Sigmoid colon (tissue), 7 donors: Measurements from ENCODE around the gene APBB2. TPM values are rescaled to one million over a fixed set of nuclear protein-coding genes. Genes with fewer than 3 reads are reported as not detected.

Experiments
- DNase-seq: peaks from one replicate; pipeline ENCODE4 v3.0.0-alpha.2; 2019
- H3K27ac ChIP-seq, 4 donors: fragments of 200-600 bp; sonication (generic); one replicate each; pipeline ENCODE4 v1.5.1; 2016 to 2019; ENCODE audit warnings: mild to moderate bottlenecking in 1 of 4
- H3K27me3 ChIP-seq, 3 donors: fragments of 200-600 bp; sonication (generic); one replicate each; pipeline ENCODE4 v1.5.1; 2019; ENCODE audit warnings: mild to moderate bottlenecking in 1 of 3
- H3K36me3 ChIP-seq, 4 donors: fragments of 200-600 bp; sonication (generic); one replicate each; pipeline ENCODE4 v1.5.1; 2016 to 2019
- H3K4me1 ChIP-seq, 4 donors: fragments of 200-600 bp; sonication (generic); one replicate each; pipeline ENCODE4 v1.5.1; 2017 to 2019
- H3K4me3 ChIP-seq, 4 donors: fragments of 200-600 bp; sonication (generic); one replicate each; pipeline ENCODE4 v1.5.1; 2017 to 2019; ENCODE audit warnings: mild to moderate bottlenecking in 2 of 4, moderate library complexity in 1 of 4
- H3K9me3 ChIP-seq, 4 donors: fragments of 200-600 bp in 3 of 4; sonication (generic) in 3 of 4; one replicate each; pipeline versions ENCODE4 v1.5.1 to v1.6.1; 2013 to 2019
- CTCF ChIP-seq, 4 experiments: fragments of 450-650 bp in 3 of 4; fragments of 200-600 bp in 1 of 4; IDR thresholded peaks; one replicate each; pipeline ENCODE4 v1.5.1; 2016 to 2019; ENCODE audit warnings: antibody characterized with exemption in 4 of 4, mild to moderate bottlenecking in 3 of 4, moderate library complexity in 2 of 4
- EP300 ChIP-seq, 4 donors: sonication (generic); formaldehyde crosslinking; IDR thresholded peaks; one replicate each; pipeline ENCODE4 v1.6.1; 2017; ENCODE audit warnings: antibody characterized with exemption in 4 of 4
- POLR2A ChIP-seq, 2 donors: fragments of 450-650 bp; IDR thresholded peaks; one replicate each; pipeline ENCODE4 v1.6.1; 2016; ENCODE audit warnings: antibody characterized with exemption in 2 of 2, mild to moderate bottlenecking in 2 of 2, moderate library complexity in 2 of 2
- POLR2AphosphoS5 ChIP-seq, 4 donors: sonication (generic); formaldehyde crosslinking; IDR thresholded peaks; one replicate each; pipeline ENCODE4 v1.6.1; 2017; ENCODE audit warnings: antibody characterized with exemption in 4 of 4
- WGBS, 2 donors: extraction: QIAGEN DNeasy Blood & Tissue Kit; methylation state at CpG; one replicate each; pipeline ENCODE4 v1.1.7; 2013; 5-methylcytosine and 5-hydroxymethylcytosine counted together
- intact Hi-C: fragments of 100-400 bp; cut with DNase I; formaldehyde crosslinking; loops from one replicate; pipeline ENCODE4 v1.15.1; 2023
- polyA plus RNA-seq, 3 donors: library from polyadenylated mRNA; stranded (reverse); fragments of 200-250 nt; gene quantifications; one replicate each; pipeline ENCODE4 v1.2.3, GENCODE V29; 2013
- small RNA-seq, 3 donors: library from RNA; depleted of rRNA; stranded (forward); fragments of <200 nt; gene quantifications; one replicate each; pipeline ENCODE3, GENCODE V24; 2016
- total RNA-seq, 4 donors: library from RNA; depleted of rRNA; stranded (reverse); fragments of >200 nt; gene quantifications; one replicate each; pipeline ENCODE4 v1.1.0, GENCODE V29; 2016
- donor health status: healthy with polysubstance abuse.
- donor health status: Bipolar disorder and iron deficiency.
- donor health status: healthy.

Gene APBB2
- total and polyA plus RNA-seq, 7 donors, result 7.8 to 108 (median 69.1) TPM

- DNase-seq, result no peak
- no peaks in the 10 kb centered on the region for H3K27me3 ChIP-seq
- no peak overlapping the region for H3K4me3 ChIP-seq
- TF ChIP-seq CTCF (IDR thresholded peaks at IDR 0.05) (no peak), EP300 (IDR thresholded peaks at IDR 0.05) (no peak), POLR2A (IDR thresholded peaks at IDR 0.05) (no peak), POLR2AphosphoS5 (IDR thresholded peaks at IDR 0.05) (no peak)
- no peak overlapping the region for H3K27ac ChIP-seq
- no peaks in the 10 kb centered on the region for H3K4me1 ChIP-seq
- intact Hi-C loops, result no loop called here
- no peaks in the 10 kb centered on the region for H3K36me3 ChIP-seq
- H3K9me3 ChIP-seq, result no peaks in the 10 kb centered on the region
- WGBS, 2 donors, result 55 to 85% methylated on average over 3 of the region's 3 CpGs
These were observed 451.1 kb downstream of the APBB2 start for GRCh38 chr4:40763228-40763716.

Small RNA genes within 50 kb of the gene (small RNA-seq; reads per million reads assigned to genes)
- 0 reads per million in 3 donors for gene RF00019
- gene RNA5SP160, result 0 reads per million in 3 donors
- 0 reads per million in 3 donors for gene RNU6-1195P
- gene RNU6-836P, result 0 reads per million in 3 donors

Other genes with a start within 250 kb of the APBB2 start
- gene UCHL1, start 42.4 kb upstream of the APBB2 start, total RNA-seq, result 100 to 1,000 TPM in 3 of 4 donors, 10 to 100 TPM in 1; 91.3 to 247 (median 142) TPM
- gene UCHL1, start 42.4 kb upstream of the APBB2 start, polyA plus RNA-seq, result 10 to 100 TPM in 2 of 3 donors, not detected in 1; 11.4 to 49.9 TPM